NCI-H2196 treated with DMSO at 0.1 percent for 48 hours (cell line): ENCODE data around the gene ZNF491.
"Not testable (repeated sequence)": the region's sequence is repeated elsewhere in the genome, so short reads cannot be mapped to it uniquely, and the experiment has no call there.

ENCODE experiments used
- DNase-seq: peaks from one replicate; lab custom pipeline; 2025; ENCODE audit not compliant: unreplicated experiment; lab: John Stamatoyannopoulos, UW

Gene ZNF491

GRCh38 chr19:11798391-11799330, at the start of gene ZNF491:
ZNF491 (plus strand) TSS chr19:11798523; CDS start chr19:11805954, 7,431 bp downstream.
- DNase-seq: peak; percentile 76

GRCh38 chr19:11749751-11750150, 48.6 kb upstream of the ZNF491 start:
- no peak for DNase-seq

- no peak for DNase-seq
Measured at GRCh38 chr19:11752244-11752736, 46.0 kb upstream of the ZNF491 start.

- no peak for DNase-seq
Measured at GRCh38 chr19:11754663-11755062, 43.7 kb upstream of the ZNF491 start.

GRCh38 chr19:11756965-11757364, 41.4 kb upstream of the ZNF491 start:
- DNase-seq: no peak

GRCh38 chr19:11759805-11760204, 38.5 kb upstream of the ZNF491 start:
- DNase-seq: no peak

GRCh38 chr19:11763117-11763516, 35.2 kb upstream of the ZNF491 start:
- DNase-seq: no peak

GRCh38 chr19:11763611-11764010, 34.7 kb upstream of the ZNF491 start:
- DNase-seq: no peak

GRCh38 chr19:11766597-11767591, 31.4 kb upstream of the ZNF491 start, which contains the start of gene ZNF441:
ZNF441 (plus strand) TSS chr19:11767000; CDS start chr19:11767194, 194 bp downstream.
- peak; percentile 83 for DNase-seq

GRCh38 chr19:11767633-11768133, 30.6 kb upstream of the ZNF491 start:
- DNase-seq: no peak

GRCh38 chr19:11769995-11770394, 28.3 kb upstream of the ZNF491 start:
- DNase-seq: no peak

- DNase-seq: not testable (repeated sequence)
Measured at GRCh38 chr19:11771520-11771919, 26.8 kb upstream of the ZNF491 start.

- not testable (repeated sequence) for DNase-seq
Measured at GRCh38 chr19:11776669-11777068, 21.7 kb upstream of the ZNF491 start.

GRCh38 chr19:11780431-11781020, 17.8 kb upstream of the ZNF491 start:
- DNase-seq: no peak

- no peak for DNase-seq
Measured at GRCh38 chr19:11781295-11782057, 16.8 kb upstream of the ZNF491 start.

GRCh38 chr19:11783767-11784166, 14.6 kb upstream of the ZNF491 start:
- DNase-seq: no peak

GRCh38 chr19:11784356-11784755, 14.0 kb upstream of the ZNF491 start:
- DNase-seq: no peak

- DNase-seq: no peak
Measured at GRCh38 chr19:11787536-11787935, 10.8 kb upstream of the ZNF491 start.

- no peak for DNase-seq
Measured at GRCh38 chr19:11792942-11793341, 5.4 kb upstream of the ZNF491 start.

- DNase-seq: peak; percentile 94
Measured at GRCh38 chr19:11797491-11797890, 832 bp upstream of the ZNF491 start.
